ENCODE measurements around the gene RYR2.
"Not testable (repeated sequence)": the region's sequence is repeated elsewhere in the genome, so short reads cannot be mapped to it uniquely, and the experiment has no call there.

The RYR2 gene

DNA sequence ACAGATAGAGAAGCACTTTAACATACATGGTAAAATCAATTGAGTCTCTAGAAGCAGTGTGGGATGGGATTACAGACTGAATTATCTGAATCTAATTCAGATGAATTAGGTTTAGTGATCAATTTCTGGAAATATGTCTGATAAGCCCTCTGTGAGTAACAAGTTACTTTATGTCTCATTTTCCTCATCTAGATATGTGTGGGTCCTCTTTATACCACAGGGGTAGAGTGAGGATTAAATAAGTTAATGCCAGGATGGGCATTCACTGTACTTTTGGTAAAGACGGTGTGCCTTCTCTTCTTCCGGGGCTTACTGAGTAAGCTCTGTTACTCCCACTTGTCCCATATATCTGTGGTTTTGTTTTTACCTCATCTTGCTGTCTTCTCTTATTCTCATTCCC, 225.8 kb downstream of the RYR2 start:
- no peaks in the 10 kb centered on the region for H3K4me1 ChIP-seq (ENCODE audit: control insufficient read depth in 1 of 2, insufficient read depth in 2 of 2, low read length in 2 of 2)
- H3K9ac ChIP-seq (ENCODE audit: low read depth in 1 of 2, low read length in 2 of 2) = no peak overlapping the region
- H3K36me3 ChIP-seq (ENCODE audit: control insufficient read depth in 1 of 2, insufficient read depth in 2 of 2, low read length in 2 of 2) = no peaks in the 10 kb centered on the region
- no peak overlapping the region for H3K4me3 ChIP-seq (ENCODE audit: low read depth in 1 of 2, low read length in 2 of 2)
- H3K27me3 ChIP-seq (ENCODE audit: control insufficient read depth in 1 of 2, insufficient read depth in 2 of 2, low read length in 2 of 2) = no peaks in the 10 kb centered on the region
- H3K9me3 ChIP-seq (ENCODE audit: control insufficient read depth in 1 of 2, low read length in 2 of 2) = no peaks in the 10 kb centered on the region
- H3K27ac ChIP-seq (ENCODE audit: low read depth, low read length) = no peak overlapping the region

DNA sequence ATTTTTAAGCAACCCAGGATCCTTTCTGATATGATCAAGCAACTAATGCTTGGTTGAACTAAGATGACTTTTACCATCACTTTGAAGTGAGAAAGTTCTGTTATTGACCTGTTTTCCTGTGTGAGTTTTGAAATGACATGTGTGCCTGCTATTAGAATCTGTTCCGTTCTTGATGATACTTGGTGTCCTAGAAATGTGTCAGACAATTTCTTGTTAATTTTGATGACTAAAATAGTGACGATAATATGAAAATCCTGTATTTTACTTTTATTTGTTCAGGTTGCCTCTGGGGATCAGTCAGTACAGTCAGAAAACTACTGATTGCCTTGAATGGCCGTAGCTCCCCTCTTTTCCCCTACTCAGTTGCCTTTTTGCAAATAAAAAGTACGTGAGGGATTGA, 228.0 kb downstream of the RYR2 start:
- no peak overlapping the region for H3K9ac ChIP-seq (ENCODE audit: low read depth in 1 of 2, low read length in 2 of 2)
- no peak overlapping the region for H3K27ac ChIP-seq (ENCODE audit: low read depth, low read length)
- H3K9me3 ChIP-seq (ENCODE audit: control insufficient read depth in 1 of 2, low read length in 2 of 2) = no peaks in the 10 kb centered on the region
- H3K4me1 ChIP-seq (ENCODE audit: control insufficient read depth in 1 of 2, insufficient read depth in 2 of 2, low read length in 2 of 2) = no peaks in the 10 kb centered on the region
- H3K36me3 ChIP-seq (ENCODE audit: control insufficient read depth in 1 of 2, insufficient read depth in 2 of 2, low read length in 2 of 2) = no peaks in the 10 kb centered on the region
- H3K4me3 ChIP-seq (ENCODE audit: low read depth in 1 of 2, low read length in 2 of 2) = no peak overlapping the region
- no peaks in the 10 kb centered on the region for H3K27me3 ChIP-seq (ENCODE audit: control insufficient read depth in 1 of 2, insufficient read depth in 2 of 2, low read length in 2 of 2)

DNA sequence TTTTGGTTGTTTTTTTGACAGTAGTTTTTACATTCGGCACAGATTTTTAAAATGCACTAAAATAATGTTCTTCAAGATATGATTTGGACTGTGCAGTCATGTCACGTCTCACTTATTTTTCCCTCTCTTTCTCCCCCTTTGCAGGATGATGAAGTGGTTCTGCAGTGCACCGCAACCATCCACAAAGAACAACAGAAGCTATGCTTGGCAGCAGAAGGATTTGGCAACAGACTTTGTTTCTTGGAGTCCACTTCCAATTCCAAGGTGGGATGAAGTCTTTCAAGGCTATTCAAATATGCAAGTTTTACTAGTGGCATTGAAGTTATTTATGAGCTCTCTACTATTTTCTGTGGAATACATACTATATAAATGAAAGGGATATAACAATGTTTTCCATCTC, 228.4 kb downstream of the RYR2 start:
- no peaks in the 10 kb centered on the region for H3K36me3 ChIP-seq (ENCODE audit: control insufficient read depth in 1 of 2, insufficient read depth in 2 of 2, low read length in 2 of 2)
- no peaks in the 10 kb centered on the region for H3K9me3 ChIP-seq (ENCODE audit: control insufficient read depth in 1 of 2, low read length in 2 of 2)
- no peak overlapping the region for H3K27ac ChIP-seq (ENCODE audit: low read depth, low read length)
- no peak overlapping the region for H3K9ac ChIP-seq (ENCODE audit: low read depth in 1 of 2, low read length in 2 of 2)
- no peaks in the 10 kb centered on the region for H3K27me3 ChIP-seq (ENCODE audit: control insufficient read depth in 1 of 2, insufficient read depth in 2 of 2, low read length in 2 of 2)
- no peaks in the 10 kb centered on the region for H3K4me1 ChIP-seq (ENCODE audit: control insufficient read depth in 1 of 2, insufficient read depth in 2 of 2, low read length in 2 of 2)
- no peak overlapping the region for H3K4me3 ChIP-seq (ENCODE audit: low read depth in 1 of 2, low read length in 2 of 2)

DNA sequence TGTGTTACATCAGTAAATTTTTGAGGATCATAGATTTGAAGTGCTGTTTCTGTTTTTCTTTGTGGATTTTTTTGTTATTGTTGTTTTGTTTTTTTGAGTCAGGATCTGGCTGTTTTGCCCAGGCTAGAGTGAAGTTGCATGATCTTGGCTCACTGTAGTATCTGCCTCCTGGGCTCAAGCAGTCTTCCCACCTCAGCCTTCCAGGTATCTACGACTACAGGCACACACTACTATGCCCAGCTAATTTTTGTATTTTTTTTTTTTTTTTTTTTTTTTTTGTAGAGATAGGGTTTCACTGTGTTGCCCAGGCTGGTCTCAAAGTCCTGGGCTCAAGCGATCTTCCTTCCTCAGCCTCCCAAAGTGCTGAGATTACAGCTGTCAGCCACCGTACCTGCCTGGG, 236.0 kb downstream of the RYR2 start:
- H3K4me1 ChIP-seq (ENCODE audit: control insufficient read depth in 1 of 2, insufficient read depth in 2 of 2, low read length in 2 of 2); H3K9ac ChIP-seq (ENCODE audit: low read depth in 1 of 2, low read length in 2 of 2); H3K27me3 ChIP-seq (ENCODE audit: control insufficient read depth in 1 of 2, insufficient read depth in 2 of 2, low read length in 2 of 2); H3K9me3 ChIP-seq (ENCODE audit: control insufficient read depth in 1 of 2, low read length in 2 of 2); H3K36me3 ChIP-seq (ENCODE audit: control insufficient read depth in 1 of 2, insufficient read depth in 2 of 2, low read length in 2 of 2); H3K4me3 ChIP-seq (ENCODE audit: low read depth in 1 of 2, low read length in 2 of 2); H3K27ac ChIP-seq (ENCODE audit: low read depth, low read length): not testable (repeated sequence)

DNA sequence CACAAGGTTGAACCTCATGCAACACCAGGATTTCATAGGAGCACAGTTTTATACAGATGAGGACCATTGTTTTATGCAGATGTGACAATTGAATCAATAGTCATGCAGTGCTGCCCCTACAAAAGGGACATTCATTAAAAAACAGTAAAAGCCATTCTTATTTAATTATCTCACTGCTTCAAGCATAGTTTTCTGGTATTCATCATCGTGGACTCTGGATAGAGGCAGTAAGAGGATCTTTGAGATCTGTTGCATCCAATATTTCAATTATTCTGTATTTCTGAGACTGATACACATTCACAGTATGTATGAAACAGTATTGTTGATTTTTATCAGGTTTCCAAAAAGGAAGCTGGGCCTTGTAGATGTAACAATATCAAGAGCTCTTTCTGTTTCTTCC, 237.6 kb downstream of the RYR2 start:
- Histone ChIP-seq H3K36me3 (ENCODE audit: control insufficient read depth in 1 of 2, insufficient read depth in 2 of 2, low read length in 2 of 2) (no peaks in the 10 kb centered on the region), H3K4me1 (ENCODE audit: control insufficient read depth in 1 of 2, insufficient read depth in 2 of 2, low read length in 2 of 2) (no peaks in the 10 kb centered on the region), H3K27me3 (ENCODE audit: control insufficient read depth in 1 of 2, insufficient read depth in 2 of 2, low read length in 2 of 2) (no peaks in the 10 kb centered on the region), H3K9me3 (ENCODE audit: control insufficient read depth in 1 of 2, low read length in 2 of 2) (no peaks in the 10 kb centered on the region), H3K9ac (ENCODE audit: low read depth in 1 of 2, low read length in 2 of 2) (no peak overlapping the region), H3K4me3 (ENCODE audit: low read depth in 1 of 2, low read length in 2 of 2) (no peak overlapping the region), H3K27ac (ENCODE audit: low read depth, low read length) (no peak overlapping the region)

DNA sequence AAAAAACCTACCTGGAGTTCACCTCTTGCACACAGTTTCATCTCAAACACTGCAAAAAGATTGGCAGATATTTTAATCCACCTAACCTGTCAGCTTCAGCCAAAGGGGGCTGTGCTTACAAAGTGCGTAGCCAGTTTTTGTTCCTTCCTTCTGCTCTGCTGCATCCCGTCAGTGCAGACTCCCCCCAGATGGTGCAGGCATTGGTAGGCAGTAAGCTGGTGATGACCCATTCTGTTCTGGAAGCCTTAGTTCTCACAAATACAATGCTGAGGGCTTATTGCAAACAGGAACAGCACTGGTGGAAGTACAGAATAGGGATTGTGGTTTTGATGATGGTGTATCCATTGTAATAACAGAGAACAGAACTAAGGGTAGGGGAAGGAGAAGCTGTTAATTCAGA, 239.5 kb downstream of the RYR2 start:
- H3K9me3 ChIP-seq (ENCODE audit: control insufficient read depth in 1 of 2, low read length in 2 of 2) = no peaks in the 10 kb centered on the region
- H3K4me1 ChIP-seq (ENCODE audit: control insufficient read depth in 1 of 2, insufficient read depth in 2 of 2, low read length in 2 of 2) = no peaks in the 10 kb centered on the region
- H3K4me3 ChIP-seq (ENCODE audit: low read depth in 1 of 2, low read length in 2 of 2) = no peak overlapping the region
- H3K27me3 ChIP-seq (ENCODE audit: control insufficient read depth in 1 of 2, insufficient read depth in 2 of 2, low read length in 2 of 2) = no peaks in the 10 kb centered on the region
- H3K36me3 ChIP-seq (ENCODE audit: control insufficient read depth in 1 of 2, insufficient read depth in 2 of 2, low read length in 2 of 2) = no peaks in the 10 kb centered on the region
- no peak overlapping the region for H3K27ac ChIP-seq (ENCODE audit: low read depth, low read length)
- H3K9ac ChIP-seq (ENCODE audit: low read depth in 1 of 2, low read length in 2 of 2) = no peak overlapping the region

DNA sequence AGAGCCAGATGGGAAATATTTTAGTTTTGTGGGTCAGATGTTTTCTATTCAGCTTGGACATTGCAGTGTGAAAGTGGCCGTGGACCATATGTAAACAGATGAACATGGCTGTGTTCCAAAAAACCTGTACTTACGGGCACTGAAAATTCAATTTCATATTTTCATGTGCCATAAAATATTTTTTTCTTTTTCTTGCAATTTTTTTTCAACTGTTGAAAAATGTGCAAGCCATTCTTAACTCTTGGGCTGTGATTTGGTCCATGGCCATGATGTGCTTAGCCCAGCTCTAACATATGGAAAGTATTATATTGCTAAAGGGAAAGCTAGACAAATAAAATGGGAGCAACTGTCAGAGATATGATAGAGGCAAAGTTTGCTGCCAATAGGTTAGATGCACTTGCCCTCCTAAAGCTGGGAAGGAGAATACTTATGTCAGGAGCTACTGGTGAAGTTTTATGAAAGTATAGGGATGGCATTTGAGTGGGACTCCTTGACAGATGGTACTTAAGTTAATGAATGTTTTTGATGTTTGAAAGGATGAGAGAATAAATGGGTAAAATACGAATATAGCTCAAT, 240.3 kb downstream of the RYR2 start:
- Histone ChIP-seq H3K4me3 (ENCODE audit: low read depth in 1 of 2, low read length in 2 of 2) (no peak overlapping the region), H3K36me3 (ENCODE audit: control insufficient read depth in 1 of 2, insufficient read depth in 2 of 2, low read length in 2 of 2) (no peaks in the 10 kb centered on the region), H3K9ac (ENCODE audit: low read depth in 1 of 2, low read length in 2 of 2) (no peak overlapping the region), H3K4me1 (ENCODE audit: control insufficient read depth in 1 of 2, insufficient read depth in 2 of 2, low read length in 2 of 2) (no peaks in the 10 kb centered on the region), H3K27ac (ENCODE audit: low read depth, low read length) (no peak overlapping the region), H3K9me3 (ENCODE audit: control insufficient read depth in 1 of 2, low read length in 2 of 2) (no peaks in the 10 kb centered on the region), H3K27me3 (ENCODE audit: control insufficient read depth in 1 of 2, insufficient read depth in 2 of 2, low read length in 2 of 2) (no peaks in the 10 kb centered on the region)

DNA sequence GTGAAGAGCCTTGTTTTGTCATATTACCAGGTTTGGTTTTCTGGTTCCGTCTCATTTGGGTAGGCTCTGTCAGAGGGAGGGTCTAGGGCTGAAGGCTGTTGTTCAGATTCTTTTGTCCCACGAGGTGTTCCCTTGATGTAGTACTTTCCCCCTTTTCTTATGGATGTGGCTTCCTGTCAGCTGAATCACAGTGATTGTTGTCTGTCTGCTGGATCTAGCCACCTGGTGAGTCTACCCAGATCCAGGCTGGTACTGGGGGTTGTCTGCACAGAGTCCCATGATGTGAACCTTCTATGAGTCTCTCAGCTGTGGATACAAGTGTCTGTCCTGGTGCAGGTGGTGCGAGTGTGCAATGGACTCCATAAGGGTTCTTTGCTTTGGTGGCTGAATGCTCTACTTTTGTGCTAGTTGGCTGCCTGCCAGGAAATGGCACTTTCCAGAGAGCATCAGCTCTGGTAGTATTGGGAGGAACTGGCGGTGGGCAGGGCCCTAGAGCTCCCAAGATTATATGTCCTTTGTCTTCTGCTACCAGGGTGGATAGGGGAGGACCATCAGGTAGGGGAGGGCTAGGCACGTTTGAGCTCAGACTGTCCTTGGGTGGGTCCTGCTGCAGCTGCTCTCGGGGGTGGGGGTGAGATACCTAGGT, 246.0 kb downstream of the RYR2 start:
- no peak overlapping the region for H3K4me3 ChIP-seq (ENCODE audit: low read depth in 1 of 2, low read length in 2 of 2)
- no peak overlapping the region for H3K9ac ChIP-seq (ENCODE audit: low read depth in 1 of 2, low read length in 2 of 2)
- H3K9me3 ChIP-seq (ENCODE audit: control insufficient read depth in 1 of 2, low read length in 2 of 2) = no peaks in the 10 kb centered on the region
- no peaks in the 10 kb centered on the region for H3K4me1 ChIP-seq (ENCODE audit: control insufficient read depth in 1 of 2, insufficient read depth in 2 of 2, low read length in 2 of 2)
- H3K27me3 ChIP-seq (ENCODE audit: control insufficient read depth in 1 of 2, insufficient read depth in 2 of 2, low read length in 2 of 2) = no peaks in the 10 kb centered on the region
- no peaks in the 10 kb centered on the region for H3K36me3 ChIP-seq (ENCODE audit: control insufficient read depth in 1 of 2, insufficient read depth in 2 of 2, low read length in 2 of 2)
- H3K27ac ChIP-seq (ENCODE audit: low read depth, low read length) = no peak overlapping the region

DNA sequence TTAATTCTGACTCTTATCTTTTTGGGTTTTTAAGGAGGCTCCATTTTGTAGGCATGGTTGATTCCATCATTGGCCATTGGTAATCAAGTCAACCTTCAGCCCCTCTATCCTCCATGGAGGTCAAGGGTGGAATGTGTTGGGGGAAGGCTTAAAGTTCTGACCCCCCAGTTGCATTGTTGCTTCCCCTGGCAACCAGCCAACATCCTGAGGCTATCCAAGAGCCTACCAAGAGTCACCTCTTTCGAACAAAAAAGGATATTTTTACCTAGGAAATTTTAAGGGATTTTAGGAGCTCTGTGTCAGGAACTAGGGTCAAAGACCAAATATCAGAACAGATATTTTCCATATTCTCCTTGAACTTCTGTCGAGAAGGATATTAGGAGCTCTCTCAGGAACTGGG, 251.8 kb downstream of the RYR2 start:
- Histone ChIP-seq H3K27ac (ENCODE audit: low read depth, low read length) (no peak overlapping the region), H3K27me3 (ENCODE audit: control insufficient read depth in 1 of 2, insufficient read depth in 2 of 2, low read length in 2 of 2) (no peaks in the 10 kb centered on the region), H3K4me1 (ENCODE audit: control insufficient read depth in 1 of 2, insufficient read depth in 2 of 2, low read length in 2 of 2) (no peaks in the 10 kb centered on the region), H3K36me3 (ENCODE audit: control insufficient read depth in 1 of 2, insufficient read depth in 2 of 2, low read length in 2 of 2) (no peaks in the 10 kb centered on the region), H3K9me3 (ENCODE audit: control insufficient read depth in 1 of 2, low read length in 2 of 2) (no peaks in the 10 kb centered on the region), H3K4me3 (ENCODE audit: low read depth in 1 of 2, low read length in 2 of 2) (no peak overlapping the region), H3K9ac (ENCODE audit: low read depth in 1 of 2, low read length in 2 of 2) (no peak overlapping the region)

DNA sequence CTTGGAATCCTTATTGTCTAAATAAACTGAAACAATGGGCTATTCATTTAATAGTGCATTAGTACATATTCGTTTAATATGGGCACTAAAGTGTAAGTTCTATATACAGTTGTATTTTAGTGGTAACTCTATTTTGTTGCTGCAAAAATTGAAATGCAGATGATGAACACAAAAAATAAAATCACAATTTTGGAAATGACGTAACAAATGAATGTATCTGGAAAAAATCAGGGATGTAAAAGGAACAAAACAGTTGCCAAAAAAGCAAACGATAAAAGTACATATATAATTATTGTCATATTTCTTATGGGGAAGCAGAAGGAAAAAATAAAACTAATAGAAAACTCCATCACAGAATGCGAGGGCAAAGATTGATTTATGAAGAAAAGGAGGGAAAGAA, 254.9 kb downstream of the RYR2 start:
- Histone ChIP-seq H3K36me3 (ENCODE audit: control insufficient read depth in 1 of 2, insufficient read depth in 2 of 2, low read length in 2 of 2) (no peaks in the 10 kb centered on the region), H3K9me3 (ENCODE audit: control insufficient read depth in 1 of 2, low read length in 2 of 2) (no peaks in the 10 kb centered on the region), H3K4me3 (ENCODE audit: low read depth in 1 of 2, low read length in 2 of 2) (no peak overlapping the region), H3K27me3 (ENCODE audit: control insufficient read depth in 1 of 2, insufficient read depth in 2 of 2, low read length in 2 of 2) (no peaks in the 10 kb centered on the region), H3K4me1 (ENCODE audit: control insufficient read depth in 1 of 2, insufficient read depth in 2 of 2, low read length in 2 of 2) (no peaks in the 10 kb centered on the region), H3K27ac (ENCODE audit: low read depth, low read length) (no peak overlapping the region), H3K9ac (ENCODE audit: low read depth in 1 of 2, low read length in 2 of 2) (no peak overlapping the region)

DNA sequence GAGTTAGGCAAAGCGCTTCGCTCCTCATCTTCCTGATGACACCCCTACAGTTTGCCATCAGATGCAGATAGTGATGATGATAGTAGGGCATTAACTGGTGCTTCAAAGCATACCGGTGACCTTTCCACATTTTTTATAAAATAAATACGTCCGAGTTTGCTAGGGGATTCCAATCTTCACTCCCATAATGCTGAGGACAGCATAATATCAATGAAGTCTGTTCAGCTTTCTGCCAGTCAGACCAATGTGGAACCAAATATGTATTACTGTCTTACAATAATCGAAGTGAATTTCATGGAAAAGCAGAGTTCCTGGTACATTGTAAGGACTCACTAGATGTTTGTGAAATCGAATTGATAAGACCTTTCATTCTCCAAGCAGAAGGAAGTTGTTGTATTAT, 258.7 kb downstream of the RYR2 start:
- H3K9me3 ChIP-seq (ENCODE audit: control insufficient read depth in 1 of 2, low read length in 2 of 2) = no peaks in the 10 kb centered on the region

More for the DNA sequence above, 258.7 kb downstream of the RYR2 start:
- Histone ChIP-seq H3K36me3 (ENCODE audit: control insufficient read depth in 1 of 2, insufficient read depth in 2 of 2, low read length in 2 of 2) (no peaks in the 10 kb centered on the region), H3K27ac (ENCODE audit: low read depth, low read length) (no peak overlapping the region), H3K9ac (ENCODE audit: low read depth in 1 of 2, low read length in 2 of 2) (no peak overlapping the region), H3K4me1 (ENCODE audit: control insufficient read depth in 1 of 2, insufficient read depth in 2 of 2, low read length in 2 of 2) (no peaks in the 10 kb centered on the region), H3K4me3 (ENCODE audit: low read depth in 1 of 2, low read length in 2 of 2) (no peak overlapping the region), H3K27me3 (ENCODE audit: control insufficient read depth in 1 of 2, insufficient read depth in 2 of 2, low read length in 2 of 2) (no peaks in the 10 kb centered on the region)
